NT2/D1 (cell line): ENCODE data around the gene PLEKHF1.

Experiments
- SUZ12 ChIP-seq: IDR thresholded peaks from 2 replicates; pipeline ENCODE4 v1.6.1; 2011; ENCODE audit not compliant: insufficient read length, insufficient read depth; ENCODE audit errors: extremely low read depth
- YY1 ChIP-seq: IDR thresholded peaks from 2 replicates; pipeline ENCODE4 v1.6.1; 2011; ENCODE audit not compliant: insufficient read length, insufficient read depth
- ZNF274 ChIP-seq: IDR thresholded peaks from 2 replicates; pipeline ENCODE4 v1.6.1; 2011; ENCODE audit warnings: mild to moderate bottlenecking, low read depth, low read length

DNA sequence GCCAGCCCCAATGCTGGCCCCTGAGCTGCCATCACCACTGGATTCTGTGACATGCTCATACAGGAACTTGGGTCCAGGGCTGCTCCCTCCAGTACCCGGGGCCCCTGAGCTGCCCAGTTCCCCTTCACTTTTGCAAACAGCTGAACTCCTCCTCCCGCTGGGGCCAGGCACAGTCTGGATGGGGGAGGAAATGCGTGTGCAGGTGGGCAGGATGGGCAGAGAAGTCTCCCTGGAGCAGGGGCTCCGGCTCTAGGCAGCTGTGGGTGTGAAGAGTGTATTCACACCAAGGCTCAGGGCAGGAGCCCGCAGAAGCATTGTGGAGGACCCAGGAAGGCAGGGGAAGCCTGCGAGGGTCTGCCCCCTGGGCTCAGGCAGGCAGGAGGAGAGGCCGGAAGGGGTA, 46.8 kb upstream of the PLEKHF1 start:
- no peak for TF ChIP-seq ZNF274
- TF ChIP-seq YY1, result no peak
- no peak for TF ChIP-seq SUZ12
